ENCODE measurements around the gene GATA6.

Gene GATA6
- 0.03 to 5.1 (median 0.32) reads per million in 9 experiments for total RNA-seq

DNA sequence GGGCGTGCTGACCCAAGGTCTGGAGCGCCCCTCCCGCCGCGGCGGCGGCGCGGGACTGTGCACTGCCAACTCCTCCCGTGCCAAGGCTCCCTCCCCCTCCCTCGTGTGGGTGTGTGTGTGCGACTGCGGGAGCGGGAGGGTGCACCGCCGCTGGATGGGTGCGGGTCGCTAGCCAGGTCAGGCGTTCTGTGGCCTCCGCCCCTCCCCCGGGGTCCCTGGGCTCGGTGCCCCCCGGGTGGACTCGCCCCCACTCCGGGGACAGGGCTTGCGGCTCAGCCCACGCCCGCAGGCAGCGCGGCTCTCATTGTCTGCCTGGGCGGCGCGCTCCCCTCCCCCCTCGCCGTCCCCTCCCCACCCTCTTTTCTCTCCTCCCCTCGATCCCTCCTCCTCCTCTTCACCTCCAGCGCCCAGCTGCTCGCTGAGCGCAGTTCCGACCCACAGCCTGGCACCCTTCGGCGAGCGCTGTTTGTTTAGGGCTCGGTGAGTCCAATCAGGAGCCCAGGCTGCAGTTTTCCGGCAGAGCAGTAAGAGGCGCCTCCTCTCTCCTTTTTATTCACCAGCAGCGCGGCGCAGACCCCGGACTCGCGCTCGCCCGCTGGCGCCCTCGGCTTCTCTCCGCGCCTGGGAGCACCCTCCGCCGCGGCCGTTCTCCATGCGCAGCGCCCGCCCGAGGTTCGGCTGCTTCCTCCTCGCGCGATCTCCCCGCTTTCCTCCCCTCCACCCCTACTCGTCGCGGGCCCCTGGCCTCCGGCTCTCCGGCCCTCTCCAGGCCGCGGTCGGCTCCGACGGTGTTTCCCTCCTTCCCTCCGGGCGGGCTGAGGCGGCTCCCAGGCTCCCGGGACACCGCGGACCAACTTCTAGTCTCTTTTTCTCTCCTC, at the start of gene GATA6:
GATA6 (plus strand) TSS at position 579 of the 878 bp plus-strand sequence. CDS start 1,556 bp downstream, outside the sequence.
- H3K27me3 Mint-ChIP-seq: peaks cover 72 to 91% of the 10 kb centered on the region in 2 donors
- DNase-seq (peak; percentile 45 to 52 (median 48)), ATAC-seq (replicated peaks) (peak; percentile 72)
- H3K4me3 Mint-ChIP-seq: peak within 1 kb of the TSS; percentile 91 to 96
- H3K27ac Mint-ChIP-seq: peak within 1 kb of the TSS; percentile 86 to 87
- H3K9me3 Mint-ChIP-seq: no peaks in the 10 kb centered on the region
- H3K36me3 Mint-ChIP-seq (ENCODE audit: insufficient read depth): peaks cover 27% of the 10 kb centered on the region
- peaks cover 15 to 21% of the 10 kb centered on the region in 2 donors for H3K4me1 Mint-ChIP-seq (ENCODE audit: low read depth in 2 of 2)

DNA sequence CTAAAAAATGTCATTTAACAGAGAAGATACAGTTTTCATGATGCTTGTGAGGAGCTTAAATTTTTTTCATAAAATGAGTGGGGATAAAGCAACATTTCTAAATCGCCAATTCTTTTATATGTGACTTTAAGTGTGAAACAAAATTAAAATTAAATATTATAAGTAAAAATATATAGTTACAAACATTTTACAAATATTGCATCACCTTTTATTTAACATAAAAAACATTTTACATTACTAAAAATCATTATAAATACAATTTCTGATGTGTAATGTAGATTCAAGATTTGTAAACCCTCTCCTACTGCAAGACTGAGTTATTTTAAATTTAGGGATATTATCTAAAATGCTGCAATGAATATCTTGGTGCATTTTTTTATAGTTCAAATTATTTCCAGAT, 44.4 kb upstream of the GATA6 start:
- no peak overlapping the region for H3K27ac Mint-ChIP-seq
- no peak for DNase-seq
- no peaks in the 10 kb centered on the region for H3K4me1 Mint-ChIP-seq (ENCODE audit: low read depth in 2 of 2)
- H3K9me3 Mint-ChIP-seq: no peaks in the 10 kb centered on the region
- H3K4me3 Mint-ChIP-seq: no peak overlapping the region
- H3K36me3 Mint-ChIP-seq (ENCODE audit: insufficient read depth): no peaks in the 10 kb centered on the region
- H3K27me3 Mint-ChIP-seq: peaks cover 13 to 22% of the 10 kb centered on the region in 2 donors
- ATAC-seq (replicated peaks): no peak

DNA sequence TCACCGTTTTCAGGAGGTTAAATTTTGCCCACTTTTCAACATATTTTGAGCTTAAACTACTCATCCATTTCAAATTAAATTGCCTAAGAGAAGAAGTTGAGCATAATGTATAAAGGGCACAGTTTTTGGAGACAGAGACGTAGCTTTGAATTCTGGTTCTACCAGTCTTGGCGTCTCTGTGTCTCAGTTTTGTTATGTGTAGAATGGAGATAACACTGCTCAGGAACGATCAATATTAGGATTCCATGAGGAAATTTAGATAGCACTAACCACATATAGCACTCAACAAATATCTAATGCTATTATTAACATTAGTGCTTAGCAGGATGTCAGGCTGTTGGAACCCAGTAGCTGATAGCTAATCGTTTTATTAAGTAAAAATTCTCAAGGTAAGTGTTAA, 40.4 kb upstream of the GATA6 start:
- H3K9me3 Mint-ChIP-seq: no peaks in the 10 kb centered on the region
- no peaks in the 10 kb centered on the region for H3K36me3 Mint-ChIP-seq (ENCODE audit: insufficient read depth)
- ATAC-seq (replicated peaks) (no peak), DNase-seq (no peak)
- H3K4me1 Mint-ChIP-seq (ENCODE audit: low read depth in 2 of 2): no peaks in the 10 kb centered on the region
- peaks cover 14 to 36% of the 10 kb centered on the region in 2 donors for H3K27me3 Mint-ChIP-seq
- H3K4me3 Mint-ChIP-seq: no peak overlapping the region
- no peak overlapping the region for H3K27ac Mint-ChIP-seq

GRCh38 chr18:22129778-22130177, 39.6 kb upstream of the GATA6 start:
- H3K36me3 Mint-ChIP-seq (ENCODE audit: insufficient read depth): no peaks in the 10 kb centered on the region

DNA sequence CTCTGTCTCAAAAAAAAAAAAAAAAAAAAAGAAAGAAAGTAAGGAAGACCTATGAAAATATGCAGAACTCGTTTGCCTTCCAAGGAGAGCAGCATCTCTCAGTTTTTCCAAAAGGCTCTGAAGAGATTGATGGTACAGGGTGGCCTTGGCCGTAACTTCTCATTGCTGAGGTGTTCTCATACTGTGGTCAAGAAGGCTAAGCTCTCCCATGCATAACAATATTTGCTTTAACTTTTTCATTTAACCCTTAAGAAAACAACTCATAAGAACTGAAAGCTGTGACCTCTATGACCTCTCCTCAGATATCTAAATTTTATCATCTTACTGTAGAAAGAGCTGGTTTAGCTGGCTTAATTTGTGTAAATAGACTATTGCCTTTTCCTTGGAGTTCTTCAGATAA, 37.1 kb upstream of the GATA6 start:
- DNase-seq (no peak), ATAC-seq (replicated peaks) (no peak)
- Mint-ChIP-seq H3K9me3 (no peaks in the 10 kb centered on the region), H3K27me3 (peaks cover 23 to 31% of the 10 kb centered on the region in 2 donors), H3K4me1 (ENCODE audit: low read depth in 2 of 2) (no peaks in the 10 kb centered on the region), H3K27ac (no peak overlapping the region), H3K36me3 (ENCODE audit: insufficient read depth) (no peaks in the 10 kb centered on the region), H3K4me3 (no peak overlapping the region)

More at GRCh38 chr18:22129778-22130177, 39.6 kb upstream of the GATA6 start:
- peaks cover 14 to 32% of the 10 kb centered on the region in 2 donors for H3K27me3 Mint-ChIP-seq
- no peaks in the 10 kb centered on the region for H3K4me1 Mint-ChIP-seq (ENCODE audit: low read depth in 2 of 2)
- no peak for ATAC-seq (replicated peaks)
- no peak overlapping the region for H3K4me3 Mint-ChIP-seq
- H3K9me3 Mint-ChIP-seq: no peaks in the 10 kb centered on the region
- no peak overlapping the region for H3K27ac Mint-ChIP-seq
- DNase-seq: no peak

DNA sequence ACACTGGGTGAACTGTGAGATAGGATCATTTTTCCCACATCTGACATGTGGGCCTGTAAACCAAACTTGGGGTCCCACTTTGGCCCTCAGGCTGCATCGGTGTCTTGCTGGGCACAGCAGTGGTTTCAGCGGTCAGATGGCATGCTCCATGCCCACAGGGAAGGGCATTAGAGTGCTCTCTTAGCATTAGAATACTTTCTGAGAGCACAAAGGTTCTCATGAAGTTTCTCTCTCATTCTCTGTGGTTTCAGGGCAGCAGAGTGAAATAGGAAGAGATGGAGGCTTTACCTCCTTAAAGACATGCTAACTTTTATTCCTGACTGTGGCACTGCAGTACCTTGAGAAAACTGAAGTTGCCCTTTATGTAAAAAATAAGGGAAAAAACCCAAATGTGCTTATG, 36.6 kb upstream of the GATA6 start:
- Mint-ChIP-seq H3K9me3 (no peaks in the 10 kb centered on the region), H3K36me3 (ENCODE audit: insufficient read depth) (no peaks in the 10 kb centered on the region), H3K27ac (no peak overlapping the region), H3K27me3 (peaks cover 23 to 31% of the 10 kb centered on the region in 2 donors), H3K4me1 (ENCODE audit: low read depth in 2 of 2) (no peaks in the 10 kb centered on the region), H3K4me3 (no peak overlapping the region)
- no peak for DNase-seq
- no peak for ATAC-seq (replicated peaks)

- DNase-seq (no peak), ATAC-seq (replicated peaks) (no peak)
- Mint-ChIP-seq H3K27ac (no peak overlapping the region), H3K4me1 (ENCODE audit: low read depth in 2 of 2) (no peaks in the 10 kb centered on the region), H3K9me3 (no peaks in the 10 kb centered on the region), H3K27me3 (peaks cover 9 to 23% of the 10 kb centered on the region in 2 donors), H3K36me3 (ENCODE audit: insufficient read depth) (no peaks in the 10 kb centered on the region), H3K4me3 (no peak overlapping the region)
Observed at GRCh38 chr18:22136395-22136794, 33.0 kb upstream of the GATA6 start.

DNA sequence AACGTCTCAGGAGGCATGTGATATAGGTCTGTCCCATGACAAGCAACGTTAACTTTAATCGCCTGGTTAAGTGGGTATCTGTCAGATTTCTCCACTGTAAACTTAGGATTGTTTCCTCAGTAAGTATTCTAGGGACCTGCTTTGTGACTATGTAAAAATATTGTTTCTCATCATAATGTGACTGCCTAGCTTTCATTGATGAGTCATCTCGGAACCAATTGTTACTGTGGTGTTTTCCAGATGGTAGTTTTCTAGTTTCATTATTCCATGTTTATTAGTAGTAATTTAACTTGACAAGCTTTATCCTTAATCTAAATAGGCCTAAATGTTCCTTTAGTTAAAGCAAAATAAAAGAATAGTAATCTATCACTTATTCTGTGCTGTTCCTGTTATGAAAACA, 28.2 kb upstream of the GATA6 start:
- H3K4me3 Mint-ChIP-seq: no peak overlapping the region
- H3K9me3 Mint-ChIP-seq: no peaks in the 10 kb centered on the region
- no peaks in the 10 kb centered on the region for H3K36me3 Mint-ChIP-seq (ENCODE audit: insufficient read depth)
- ATAC-seq (replicated peaks) (no peak), DNase-seq (no peak)
- H3K27ac Mint-ChIP-seq: no peak overlapping the region
- peaks cover 0 to 13% of the 10 kb centered on the region in 2 donors for H3K27me3 Mint-ChIP-seq
- no peaks in the 10 kb centered on the region for H3K4me1 Mint-ChIP-seq (ENCODE audit: low read depth in 2 of 2)

- Mint-ChIP-seq H3K4me1 (ENCODE audit: low read depth in 2 of 2) (no peaks in the 10 kb centered on the region), H3K27me3 (peaks cover 6 to 26% of the 10 kb centered on the region in 2 donors), H3K4me3 (no peak overlapping the region), H3K9me3 (no peaks in the 10 kb centered on the region), H3K27ac (no peak overlapping the region), H3K36me3 (ENCODE audit: insufficient read depth) (no peaks in the 10 kb centered on the region)
- no peak for DNase-seq
- no peak for ATAC-seq (replicated peaks)
Observed at GRCh38 chr18:22143347-22144340, 25.7 kb upstream of the GATA6 start.

DNA sequence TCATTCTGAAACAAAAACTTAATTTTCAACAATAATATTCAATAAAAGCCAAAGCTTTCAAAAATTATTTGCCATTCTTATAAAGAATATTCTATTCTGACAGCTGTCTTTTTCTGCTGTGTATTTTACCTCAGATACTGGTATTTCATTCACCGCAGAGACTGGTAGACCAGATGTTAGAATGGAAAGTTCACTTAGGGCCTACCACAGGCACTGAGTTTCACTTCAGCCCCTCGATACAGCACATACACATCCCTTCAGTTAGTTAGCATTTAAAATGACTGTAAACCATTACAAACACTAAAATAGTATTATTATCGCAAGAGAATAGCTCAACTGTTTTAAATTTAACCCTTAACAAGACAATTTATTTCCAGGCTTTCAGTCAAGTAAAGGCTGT, 24.2 kb upstream of the GATA6 start:
- DNase-seq: no peak
- no peaks in the 10 kb centered on the region for H3K36me3 Mint-ChIP-seq (ENCODE audit: insufficient read depth)
- H3K27me3 Mint-ChIP-seq: peaks cover 17 to 36% of the 10 kb centered on the region in 2 donors
- ATAC-seq (replicated peaks): no peak
- H3K9me3 Mint-ChIP-seq: no peaks in the 10 kb centered on the region
- H3K27ac Mint-ChIP-seq: no peak overlapping the region
- no peaks in the 10 kb centered on the region for H3K4me1 Mint-ChIP-seq (ENCODE audit: low read depth in 2 of 2)
- no peak overlapping the region for H3K4me3 Mint-ChIP-seq

DNA sequence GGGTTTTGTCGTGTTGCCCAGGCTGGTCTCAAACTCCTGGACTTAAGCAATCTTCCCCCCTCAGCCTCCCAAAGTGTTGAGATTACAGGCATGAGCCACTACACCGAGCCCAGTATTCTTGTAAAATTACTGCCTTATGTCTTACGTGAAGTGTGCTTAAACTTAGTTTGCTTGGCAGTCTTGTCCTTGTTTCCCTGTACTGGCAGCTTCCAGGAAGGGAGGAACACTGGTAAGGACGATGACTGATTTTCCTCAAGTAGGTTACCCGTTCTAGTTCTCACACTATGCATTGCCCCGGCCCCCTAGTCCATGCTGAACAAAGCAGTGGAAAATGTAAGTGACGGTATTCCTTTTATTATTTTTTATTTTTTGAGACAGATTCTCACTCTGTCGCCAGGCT, 19.7 kb upstream of the GATA6 start:
- H3K9me3 Mint-ChIP-seq: no peaks in the 10 kb centered on the region
- H3K4me3 Mint-ChIP-seq: no peak overlapping the region
- no peak for ATAC-seq (replicated peaks)
- H3K4me1 Mint-ChIP-seq (ENCODE audit: low read depth in 2 of 2): no peaks in the 10 kb centered on the region
- H3K36me3 Mint-ChIP-seq (ENCODE audit: insufficient read depth): no peaks in the 10 kb centered on the region
- peaks cover 30 to 64% of the 10 kb centered on the region in 2 donors for H3K27me3 Mint-ChIP-seq
- DNase-seq: no peak
- no peak overlapping the region for H3K27ac Mint-ChIP-seq

GRCh38 chr18:22152093-22152492, 17.3 kb upstream of the GATA6 start:
- Mint-ChIP-seq H3K4me3 (no peak overlapping the region), H3K27me3 (peaks cover 46 to 59% of the 10 kb centered on the region in 2 donors), H3K9me3 (no peaks in the 10 kb centered on the region), H3K27ac (no peak overlapping the region), H3K36me3 (ENCODE audit: insufficient read depth) (no peaks in the 10 kb centered on the region), H3K4me1 (ENCODE audit: low read depth in 2 of 2) (no peaks in the 10 kb centered on the region)
- DNase-seq (no peak), ATAC-seq (replicated peaks) (no peak)

GRCh38 chr18:22153428-22153827, 16.0 kb upstream of the GATA6 start:
- DNase-seq (no peak), ATAC-seq (replicated peaks) (no peak)
- Mint-ChIP-seq H3K36me3 (ENCODE audit: insufficient read depth) (no peaks in the 10 kb centered on the region), H3K9me3 (no peaks in the 10 kb centered on the region), H3K27me3 (peaks cover 51 to 60% of the 10 kb centered on the region in 2 donors), H3K4me1 (ENCODE audit: low read depth in 2 of 2) (no peaks in the 10 kb centered on the region), H3K4me3 (no peak overlapping the region), H3K27ac (no peak overlapping the region)

All from effector memory CD8-positive, alpha-beta T cell (primary cell).